ENCODE measurements around the gene MMP13. TPM values are rescaled to one million over a fixed set of nuclear protein-coding genes. Genes with fewer than 3 reads are reported as not detected.

The MMP13 gene
- total RNA-seq, 4 donors from 2014 or later = not detected

DNA sequence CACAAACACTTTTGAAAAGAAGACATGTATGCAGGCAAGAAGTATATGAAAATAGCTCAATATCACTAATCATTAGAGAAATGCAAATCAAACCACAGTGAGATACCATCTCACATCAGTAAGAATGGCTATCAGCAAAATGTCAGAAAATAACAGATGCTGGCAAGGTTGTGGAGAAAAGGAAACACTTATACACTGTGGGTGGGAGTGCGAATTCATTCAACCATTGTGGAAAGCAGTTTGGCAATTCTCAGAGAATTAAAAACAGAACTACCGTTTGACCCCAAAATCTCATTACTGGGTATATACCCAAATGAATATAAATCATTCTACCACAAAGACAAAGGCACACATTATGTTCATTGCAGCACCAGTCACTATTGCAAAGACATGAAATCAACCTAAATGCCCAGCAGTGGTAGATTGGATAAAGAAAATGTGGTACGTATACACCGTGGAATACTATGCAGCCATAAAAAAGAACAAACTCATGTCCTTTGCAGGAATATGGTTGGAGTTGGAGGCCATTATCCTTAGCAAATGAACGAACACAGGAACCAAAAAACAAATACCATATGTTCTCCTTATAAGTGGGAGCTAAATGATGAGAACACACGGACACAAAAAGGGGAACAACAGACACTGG is 18.5 kb downstream of the MMP13 start:
- DNase-seq (ENCODE audit: low spot score) = no peak
- ATAC-seq (ENCODE audit: low FRiP score) = no peak
- TF ChIP-seq, protein P1, sequence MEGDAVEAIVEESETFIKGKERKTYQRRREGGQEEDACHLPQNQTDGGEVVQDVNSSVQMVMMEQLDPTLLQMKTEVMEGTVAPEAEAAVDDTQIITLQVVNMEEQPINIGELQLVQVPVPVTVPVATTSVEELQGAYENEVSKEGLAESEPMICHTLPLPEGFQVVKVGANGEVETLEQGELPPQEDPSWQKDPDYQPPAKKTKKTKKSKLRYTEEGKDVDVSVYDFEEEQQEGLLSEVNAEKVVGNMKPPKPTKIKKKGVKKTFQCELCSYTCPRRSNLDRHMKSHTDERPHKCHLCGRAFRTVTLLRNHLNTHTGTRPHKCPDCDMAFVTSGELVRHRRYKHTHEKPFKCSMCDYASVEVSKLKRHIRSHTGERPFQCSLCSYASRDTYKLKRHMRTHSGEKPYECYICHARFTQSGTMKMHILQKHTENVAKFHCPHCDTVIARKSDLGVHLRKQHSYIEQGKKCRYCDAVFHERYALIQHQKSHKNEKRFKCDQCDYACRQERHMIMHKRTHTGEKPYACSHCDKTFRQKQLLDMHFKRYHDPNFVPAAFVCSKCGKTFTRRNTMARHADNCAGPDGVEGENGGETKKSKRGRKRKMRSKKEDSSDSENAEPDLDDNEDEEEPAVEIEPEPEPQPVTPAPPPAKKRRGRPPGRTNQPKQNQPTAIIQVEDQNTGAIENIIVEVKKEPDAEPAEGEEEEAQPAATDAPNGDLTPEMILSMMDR (IDR thresholded peaks at IDR 0.05) = no peak

DNA sequence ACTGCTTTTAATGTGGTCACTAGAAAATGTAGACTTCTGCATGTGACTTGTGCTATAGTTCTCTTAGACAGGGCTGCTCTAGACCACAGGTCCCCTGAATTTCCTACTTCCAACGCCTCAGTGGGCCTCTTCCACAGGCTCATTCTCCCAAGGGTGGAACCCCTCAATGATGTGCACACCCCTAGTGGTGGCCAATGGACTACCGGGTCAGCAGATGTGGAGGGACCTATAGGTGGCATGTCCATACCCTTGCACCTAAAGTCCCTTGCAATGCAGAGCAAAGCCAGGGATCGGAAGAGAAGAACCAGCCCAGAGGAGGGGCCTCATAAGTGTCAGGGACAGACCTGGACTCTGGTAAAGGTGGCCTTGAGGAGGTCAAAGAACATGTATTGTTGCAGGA is 20.0 kb downstream of the MMP13 start:
- no peak for ATAC-seq (ENCODE audit: low FRiP score)

DNA sequence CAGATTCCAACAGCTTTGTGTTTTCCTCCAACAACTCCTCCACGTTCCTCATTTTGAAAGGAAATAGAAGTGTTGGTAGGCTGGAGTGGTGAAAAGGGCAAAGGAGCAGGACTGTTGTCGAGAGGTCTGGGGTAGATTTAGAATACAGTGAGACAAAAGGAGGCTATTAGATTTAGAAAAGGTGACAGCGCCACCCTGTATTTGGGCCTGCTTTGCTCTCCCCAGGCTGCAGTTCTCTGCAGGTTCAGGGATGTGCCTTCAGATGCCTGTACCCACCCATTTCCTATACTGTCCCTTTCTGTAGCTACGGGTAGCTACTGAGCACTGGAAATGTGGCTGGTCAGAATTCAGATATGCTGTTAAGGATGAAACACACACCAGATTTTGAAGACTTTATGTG is 20.8 kb downstream of the MMP13 start:
- ATAC-seq (ENCODE audit: low FRiP score) (no peak), DNase-seq (ENCODE audit: low spot score) (no peak)
- TF ChIP-seq, protein P1 (IDR thresholded peaks at IDR 0.05) = no peak

More for the DNA sequence above, 20.0 kb downstream of the MMP13 start:
- DNase-seq (ENCODE audit: low spot score) = no peak
- TF ChIP-seq, protein P1 (IDR thresholded peaks at IDR 0.05) = no peak

DNA sequence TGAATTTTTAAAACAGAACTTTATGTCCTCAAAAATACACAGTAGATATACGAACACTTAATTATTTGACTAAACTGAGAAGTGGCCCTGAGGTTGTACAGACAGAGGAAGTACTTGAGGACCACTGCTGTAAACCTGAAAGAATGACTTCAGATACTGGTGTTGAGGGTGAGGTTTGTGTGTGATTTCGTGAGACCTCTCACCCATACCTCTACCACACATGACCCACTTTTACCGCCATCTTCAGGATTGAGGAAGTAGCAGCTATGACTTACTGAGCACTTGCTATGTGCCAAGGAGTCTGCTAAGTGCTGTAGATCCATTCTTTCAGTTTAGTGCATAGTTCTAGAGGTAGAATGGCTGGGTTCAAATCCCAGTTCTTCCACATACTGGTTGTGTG is 21.9 kb downstream of the MMP13 start:
- TF ChIP-seq, protein P1 (IDR thresholded peaks at IDR 0.05) = no peak
- ATAC-seq (ENCODE audit: low FRiP score) (no peak), DNase-seq (ENCODE audit: low spot score) (no peak)

DNA sequence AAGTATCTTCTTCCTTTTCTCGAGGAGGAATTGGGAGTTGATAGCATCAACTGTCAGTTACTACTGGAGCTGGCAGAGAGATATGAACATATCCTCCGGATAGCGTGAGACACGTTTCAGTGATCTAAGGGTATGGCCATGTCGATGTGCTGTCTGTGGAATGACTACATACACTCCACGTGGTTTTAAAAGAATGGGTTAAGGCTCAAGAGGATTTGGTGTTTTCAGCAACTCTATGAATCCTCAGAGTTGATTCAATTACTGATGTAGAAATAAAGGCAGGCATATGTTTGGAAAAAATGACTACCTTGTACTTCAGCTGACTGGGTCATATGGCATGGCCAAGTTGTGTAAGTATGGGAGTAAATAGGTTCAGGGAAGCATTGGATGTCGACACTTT is 22.9 kb downstream of the MMP13 start:
- DNase-seq (ENCODE audit: low spot score) (no peak), ATAC-seq (ENCODE audit: low FRiP score) (no peak)
- TF ChIP-seq, protein P1 (IDR thresholded peaks at IDR 0.05) = no peak

DNA sequence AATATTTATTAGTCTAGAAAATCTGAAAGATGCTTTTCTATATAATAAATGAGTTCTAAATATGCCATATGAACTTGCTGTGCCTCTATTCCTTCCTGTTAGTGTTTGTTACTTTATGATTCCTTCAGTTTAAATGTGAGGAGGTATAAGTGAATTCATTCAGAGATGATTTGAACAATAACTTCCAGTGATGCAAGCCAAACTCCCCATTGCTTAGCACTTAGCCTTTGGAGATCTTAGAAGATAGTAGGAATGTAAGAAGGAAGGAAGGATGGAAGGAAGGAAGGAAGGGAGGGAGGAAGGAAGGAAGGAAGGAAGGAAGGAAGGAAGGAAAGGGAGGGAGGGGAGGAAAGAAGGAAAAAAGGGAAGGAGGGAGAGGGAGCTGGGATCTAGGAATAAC is 25.1 kb downstream of the MMP13 start:
- no peak for ATAC-seq (ENCODE audit: low FRiP score)
- TF ChIP-seq, protein P1 (IDR thresholded peaks at IDR 0.05) = no peak
- DNase-seq (ENCODE audit: low spot score) = no peak

DNA sequence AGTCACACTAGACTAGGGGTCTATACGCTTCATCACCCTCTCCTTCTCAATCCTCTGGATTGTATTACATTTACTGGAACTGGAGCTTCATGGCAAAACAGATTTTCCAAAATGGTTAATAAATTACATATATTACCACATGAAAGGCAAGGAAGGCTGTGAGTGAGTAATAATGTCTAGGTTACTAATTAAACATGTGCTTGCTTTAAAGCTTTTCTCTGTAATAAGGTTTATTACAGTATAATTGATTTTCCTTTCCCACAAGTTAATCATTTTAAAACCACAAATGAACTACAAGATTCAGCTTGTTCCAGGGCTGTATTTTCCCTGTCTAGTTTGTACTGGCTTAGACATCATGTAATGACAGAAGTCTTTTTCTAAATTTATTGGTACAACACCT is 25.6 kb downstream of the MMP13 start:
- TF ChIP-seq, protein P1 (IDR thresholded peaks at IDR 0.05) = no peak

More for the DNA sequence above, 25.6 kb downstream of the MMP13 start:
- DNase-seq (ENCODE audit: low spot score) = no peak
- ATAC-seq (ENCODE audit: low FRiP score) = no peak
